SH-SY5Y (cell line): ENCODE results near the gene NOX5.

Experiments
- GATA2 ChIP-seq: IDR thresholded peaks from 2 replicates; pipeline ENCODE4 v1.6.1; 2011; ENCODE audit warnings: mild to moderate bottlenecking, low read depth, low read length
- GATA3 ChIP-seq: IDR thresholded peaks from 2 replicates; pipeline ENCODE4 v1.6.1; 2011; ENCODE audit warnings: low read depth, mild to moderate bottlenecking, low read length, moderate library complexity

- no peak for TF ChIP-seq GATA3
- TF ChIP-seq GATA2, result no peak
Measured at GRCh38 chr15:69017978-69018377, 3.5 kb downstream of the NOX5 start.
